Cardiac muscle cell (in vitro differentiated cells and primary cell): ENCODE data around the gene CDC42. TPM values are rescaled to one million over a fixed set of nuclear protein-coding genes. Genes with fewer than 3 reads are reported as not detected.
A peak's percentile ranks its signal among the peaks of the same experiment; 100 is the strongest.

Experiments used
- DNase-seq, 2 donors: peaks; one replicate each; pipeline versions ENCODE4 v3.0.0 to v3.0.0-alpha.2; 2010 to 2017; ENCODE audit warnings: low read depth in 1 of 2, low spot score in 1 of 2
- H3K27ac ChIP-seq: fragments of 200-600 bp; sonication (generic); 2 replicates; pipeline ENCODE4 v1.5.1; 2016
- H3K27me3 ChIP-seq: fragments of 200-600 bp; sonication (generic); 2 replicates; pipeline ENCODE4 v1.6.0; 2016; ENCODE audit warnings: control low read depth
- H3K36me3 ChIP-seq: fragments of 200-600 bp; sonication (generic); 2 replicates; pipeline ENCODE4 v1.5.1; 2016; ENCODE audit warnings: control low read depth
- H3K4me1 ChIP-seq: fragments of 200-600 bp; sonication (generic); 2 replicates; pipeline ENCODE4 v1.8.1; 2017; ENCODE audit warnings: low read depth, mild to moderate bottlenecking, mixed run types
- H3K4me3 ChIP-seq: fragments of 200-600 bp; sonication (generic); 2 replicates; pipeline ENCODE4 v1.5.1; 2016; ENCODE audit warnings: mild to moderate bottlenecking
- H3K9me3 ChIP-seq: fragments of 200-600 bp; sonication (generic); 2 replicates; pipeline ENCODE4 v1.5.1; 2017; ENCODE audit warnings: low read depth, mild to moderate bottlenecking, control low read depth
- CTCF ChIP-seq: IDR thresholded peaks from 2 replicates; pipeline ENCODE4 v1.5.1; 2012; ENCODE audit warnings: low read depth, mild to moderate bottlenecking, low read length
- polyA plus RNA-seq: library from polyadenylated mRNA; unstranded; fragments of >200 nt; fragmentation: Nextera tagmentation; extraction: Ambion mirVana; gene quantifications from 2 replicates; pipeline ENCODE4 v1.2.1, GENCODE V29; 2016
- total RNA-seq: library from RNA; depleted of rRNA; stranded (reverse); fragments of >200 nt; gene quantifications from 2 replicates; pipeline ENCODE4 v1.2.3, GENCODE V29; 2016

The CDC42 gene
- total and polyA plus RNA-seq, 2 experiments from 2014 or later = 72.0 to 140 TPM

GRCh38 chr1:22018583-22019559 is 33.6 kb upstream of the CDC42 start:
- no peak overlapping the region for H3K27ac ChIP-seq
- no peaks in the 10 kb centered on the region for H3K36me3 ChIP-seq
- TF ChIP-seq CTCF = peak; percentile 52
- H3K4me1 ChIP-seq = no peaks in the 10 kb centered on the region
- peak in 1 of 2 donors; percentile 88 for DNase-seq
- H3K9me3 ChIP-seq = no peaks in the 10 kb centered on the region
- H3K4me3 ChIP-seq = no peak overlapping the region
- no peaks in the 10 kb centered on the region for H3K27me3 ChIP-seq

- no peaks in the 10 kb centered on the region for H3K36me3 ChIP-seq
- no peaks in the 10 kb centered on the region for H3K27me3 ChIP-seq
- H3K4me3 ChIP-seq = no peak overlapping the region
- no peaks in the 10 kb centered on the region for H3K9me3 ChIP-seq
- no peaks in the 10 kb centered on the region for H3K4me1 ChIP-seq
- DNase-seq = no peak
- TF ChIP-seq CTCF = no peak
- no peak overlapping the region for H3K27ac ChIP-seq
These were observed 31.4 kb upstream of the CDC42 start for GRCh38 chr1:22021061-22021460.

GRCh38 chr1:22024485-22025367 is 27.8 kb upstream of the CDC42 start:
- Histone ChIP-seq H3K9me3 (no peaks in the 10 kb centered on the region), H3K36me3 (no peaks in the 10 kb centered on the region), H3K27me3 (no peaks in the 10 kb centered on the region), H3K4me1 (no peaks in the 10 kb centered on the region), H3K4me3 (peak overlapping the region; percentile 95), H3K27ac (peak overlapping the region; percentile 96)
- DNase-seq = peak; percentile 85 to 89
- no peak for TF ChIP-seq CTCF

- no peak for TF ChIP-seq CTCF
These were observed 26.9 kb upstream of the CDC42 start for GRCh38 chr1:22025368-22026155.

GRCh38 chr1:22026924-22027289 is 25.6 kb upstream of the CDC42 start:
- Histone ChIP-seq H3K27me3 (no peaks in the 10 kb centered on the region), H3K36me3 (no peaks in the 10 kb centered on the region), H3K4me1 (peaks cover 3% of the 10 kb centered on the region), H3K9me3 (no peaks in the 10 kb centered on the region), H3K27ac (no peak overlapping the region), H3K4me3 (no peak overlapping the region)
- no peak for DNase-seq
- TF ChIP-seq CTCF = no peak

More at GRCh38 chr1:22025368-22026155, 26.9 kb upstream of the CDC42 start:
- no peaks in the 10 kb centered on the region for H3K27me3 ChIP-seq
- H3K27ac ChIP-seq = peak overlapping the region; percentile 96
- H3K9me3 ChIP-seq = no peaks in the 10 kb centered on the region
- H3K4me1 ChIP-seq = no peaks in the 10 kb centered on the region
- peak overlapping the region; percentile 95 for H3K4me3 ChIP-seq
- peak; percentile 92 for DNase-seq
- H3K36me3 ChIP-seq = no peaks in the 10 kb centered on the region
